ENCODE data around the gene ELK4. TPM values are rescaled to one million over a fixed set of nuclear protein-coding genes. Genes with fewer than 3 reads are reported as not detected.

ELK4 gene
- total RNA-seq, 1 donor from 2014 or later: 36.6 TPM

GRCh38 chr1:205596876-205597275 is 34.9 kb downstream of the ELK4 start:
- no peak overlapping the region for H2AFZ ChIP-seq (replicated peaks)
- no peak overlapping the region for H3K9ac ChIP-seq
- Mint-ChIP-seq H3K36me3 (peaks cover 21% of the 10 kb centered on the region), H3K27ac (no peak overlapping the region), H3K4me3 (no peak overlapping the region), H3K4me1 (peaks cover 3% of the 10 kb centered on the region), H3K27me3 (ENCODE audit: insufficient read depth, low read depth) (peaks cover 2% of the 10 kb centered on the region), H3K9me3 (no peaks in the 10 kb centered on the region)
- H3K4me2 ChIP-seq: no peak overlapping the region
- H3K79me2 ChIP-seq (ENCODE audit: low read depth): no peaks in the 10 kb centered on the region
- H3K36me3 ChIP-seq: no peaks in the 10 kb centered on the region
- no peak overlapping the region for H3K27ac ChIP-seq
- TF ChIP-seq CTCF (IDR thresholded peaks at IDR 0.05): no peak
- no peak for TF ChIP-seq EZH2 (IDR thresholded peaks at IDR 0.05)
- TF ChIP-seq EZH2phosphoT487 (IDR thresholded peaks at IDR 0.05): no peak
- no peaks in the 10 kb centered on the region for H4K20me1 ChIP-seq (ENCODE audit: low read depth)
- no peaks in the 10 kb centered on the region for H3K4me1 ChIP-seq
- H3K27me3 ChIP-seq: no peaks in the 10 kb centered on the region
- no peaks in the 10 kb centered on the region for H3K9me3 ChIP-seq (ENCODE audit: low read depth)
- no peak for DNase-seq (ENCODE audit: low spot score)
- H3K4me3 ChIP-seq: no peak overlapping the region
- H3F3A ChIP-seq (ENCODE audit: low read depth): no peaks in the 10 kb centered on the region

GRCh38 chr1:205595861-205596260 is 36.0 kb downstream of the ELK4 start:
- Histone ChIP-seq H3K36me3 (no peaks in the 10 kb centered on the region), H3K9ac (no peak overlapping the region), H3K27ac (no peak overlapping the region), H3K79me2 (ENCODE audit: low read depth) (no peaks in the 10 kb centered on the region), H3K4me1 (no peaks in the 10 kb centered on the region), H2AFZ (replicated peaks) (no peak overlapping the region), H4K20me1 (ENCODE audit: low read depth) (no peaks in the 10 kb centered on the region), H3K9me3 (ENCODE audit: low read depth) (no peaks in the 10 kb centered on the region), H3K4me2 (no peak overlapping the region), H3F3A (ENCODE audit: low read depth) (no peaks in the 10 kb centered on the region), H3K4me3 (no peak overlapping the region), H3K27me3 (peaks cover 3% of the 10 kb centered on the region)
- H3K4me1 Mint-ChIP-seq: peaks cover 6% of the 10 kb centered on the region
- no peaks in the 10 kb centered on the region for H3K9me3 Mint-ChIP-seq
- H3K27me3 Mint-ChIP-seq (ENCODE audit: insufficient read depth, low read depth): peaks cover 5% of the 10 kb centered on the region
- no peak overlapping the region for H3K4me3 Mint-ChIP-seq
- TF ChIP-seq EZH2phosphoT487 (IDR thresholded peaks at IDR 0.05): no peak
- TF ChIP-seq CTCF (IDR thresholded peaks at IDR 0.05): no peak
- no peak for TF ChIP-seq EZH2 (IDR thresholded peaks at IDR 0.05)
- peaks cover 21% of the 10 kb centered on the region for H3K36me3 Mint-ChIP-seq
- DNase-seq (ENCODE audit: low spot score): no peak
- H3K27ac Mint-ChIP-seq: no peak overlapping the region

- Histone ChIP-seq H3K9ac (no peak overlapping the region), H3F3A (ENCODE audit: low read depth) (no peaks in the 10 kb centered on the region), H2AFZ (replicated peaks) (no peak overlapping the region), H3K9me3 (ENCODE audit: low read depth) (no peaks in the 10 kb centered on the region), H3K4me3 (no peak overlapping the region), H4K20me1 (ENCODE audit: low read depth) (no peaks in the 10 kb centered on the region), H3K4me2 (no peak overlapping the region), H3K4me1 (no peaks in the 10 kb centered on the region), H3K27me3 (peaks cover 5% of the 10 kb centered on the region), H3K36me3 (no peaks in the 10 kb centered on the region), H3K27ac (no peak overlapping the region), H3K79me2 (ENCODE audit: low read depth) (no peaks in the 10 kb centered on the region)
- peaks cover 5% of the 10 kb centered on the region for H3K27me3 Mint-ChIP-seq (ENCODE audit: insufficient read depth, low read depth)
- H3K36me3 Mint-ChIP-seq: peaks cover 21% of the 10 kb centered on the region
- peaks cover 6% of the 10 kb centered on the region for H3K4me1 Mint-ChIP-seq
- no peak overlapping the region for H3K4me3 Mint-ChIP-seq
- no peak overlapping the region for H3K27ac Mint-ChIP-seq
- H3K9me3 Mint-ChIP-seq: no peaks in the 10 kb centered on the region
- TF ChIP-seq EZH2phosphoT487 (IDR thresholded peaks at IDR 0.05) (no peak), EZH2 (IDR thresholded peaks at IDR 0.05) (no peak), CTCF (IDR thresholded peaks at IDR 0.05) (no peak)
- DNase-seq (ENCODE audit: low spot score): no peak
Observed at GRCh38 chr1:205595435-205595834, 36.4 kb downstream of the ELK4 start.
